ENCODE results near the gene STON1.

The STON1 gene

DNA sequence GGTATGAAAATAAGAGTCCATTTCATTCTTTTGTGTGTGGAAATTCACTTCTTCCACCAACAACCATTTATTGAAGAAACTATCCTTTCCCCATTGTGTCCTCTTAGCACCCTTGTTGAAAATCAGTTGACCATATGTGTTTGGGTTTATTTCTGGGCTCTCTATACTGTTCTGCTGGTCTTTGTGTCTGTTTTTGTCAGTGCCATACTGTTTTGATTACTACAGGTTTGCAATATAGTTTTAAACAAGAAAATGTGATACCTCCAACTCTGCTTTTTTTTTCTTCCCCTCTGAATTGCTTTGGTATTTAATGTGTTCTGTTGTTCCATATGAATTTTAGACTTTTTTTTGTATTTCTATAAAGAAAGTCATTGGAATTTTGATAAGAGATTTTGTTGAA is 96.1 kb downstream of the STON1 start:
- DNase-seq = no peak

DNA sequence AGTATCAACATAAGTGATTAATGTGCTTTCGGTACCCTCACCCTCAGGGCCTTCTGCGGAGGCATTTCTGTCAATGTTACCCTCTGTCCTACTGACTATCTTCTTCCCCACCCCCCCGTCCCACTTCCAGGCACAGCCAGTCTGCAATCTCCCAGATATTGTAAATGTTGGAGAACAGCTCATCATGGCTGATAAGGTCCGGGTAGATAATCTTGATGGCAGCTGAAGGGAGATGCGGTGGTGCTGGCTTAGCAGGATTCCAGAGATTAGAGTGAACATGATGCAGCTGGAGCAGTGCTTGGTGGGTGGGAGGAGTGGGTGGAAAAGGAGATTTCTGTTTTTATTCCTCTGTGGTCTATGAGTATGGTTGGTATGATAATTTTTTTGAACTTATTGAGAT is 103.2 kb downstream of the STON1 start:
- no peak for DNase-seq

DNA sequence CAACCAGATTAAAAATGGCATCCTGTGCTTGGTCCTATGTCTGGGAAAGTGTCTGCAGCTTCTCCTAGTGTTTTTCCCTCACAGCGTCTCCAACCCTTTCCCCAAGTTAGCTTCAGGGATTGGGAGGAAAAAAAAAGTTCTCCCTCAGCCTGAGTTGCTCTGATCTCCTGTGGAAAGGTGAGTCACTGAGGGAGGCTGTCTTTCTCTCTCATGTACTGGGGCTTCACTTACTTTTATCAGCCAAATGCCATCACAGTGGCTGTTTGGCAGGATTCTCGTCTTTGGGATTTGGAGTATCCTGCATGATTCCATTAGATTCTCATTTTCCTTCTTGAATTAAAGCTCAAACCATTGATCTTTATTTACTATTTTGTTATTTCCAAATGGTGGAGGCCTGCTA is 105.8 kb downstream of the STON1 start:
- no peak for DNase-seq

DNA sequence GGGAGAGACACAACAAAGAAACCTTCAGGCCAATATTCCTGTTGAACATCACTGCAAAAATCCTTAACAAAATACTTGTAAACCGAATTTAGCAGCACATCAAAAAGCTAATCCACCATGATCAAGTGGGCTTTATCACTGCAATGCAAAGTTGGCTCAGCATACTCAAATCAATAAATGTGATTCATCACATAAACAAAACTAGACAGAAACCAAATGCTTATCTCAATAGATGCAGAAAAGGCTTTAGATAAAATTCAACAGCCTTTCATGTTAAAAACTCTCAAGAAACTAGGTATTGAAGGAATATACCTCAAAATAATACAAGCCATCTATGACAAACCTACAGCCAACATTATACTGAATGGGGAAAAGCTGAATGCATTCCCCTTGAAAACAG is 108.3 kb downstream of the STON1 start:
- DNase-seq = no peak
